HG02938 (cell line): ENCODE results near the gene CALML4.

Experiments used
- ATAC-seq: cut with Tn5 transposase; IDR thresholded peaks from one replicate; pipeline ENCODE4 v1.9.1; 2021; ENCODE audit warnings: mild to moderate bottlenecking, moderate library complexity; ENCODE audit not compliant: unreplicated experiment

The CALML4 gene

DNA sequence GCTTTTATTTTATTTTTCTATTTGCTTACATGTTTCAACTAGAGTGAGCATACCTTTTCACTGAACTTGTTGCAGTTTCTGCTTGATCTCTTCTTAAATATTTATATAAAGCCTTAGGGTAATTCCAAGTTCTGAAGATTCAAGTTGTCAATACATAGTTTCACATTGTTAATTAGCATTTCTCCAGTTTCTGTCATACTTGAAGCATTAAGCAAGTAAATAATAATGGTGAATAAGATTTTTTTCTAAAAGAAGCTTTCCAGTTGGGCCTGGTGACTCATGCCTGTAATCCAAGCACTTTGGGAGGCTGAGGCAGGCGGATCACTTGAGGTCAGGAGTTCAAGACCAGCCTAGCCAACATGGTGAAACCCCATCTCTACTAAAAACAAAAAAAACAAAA, 53.9 kb downstream of the CALML4 start:
- no peak for ATAC-seq

DNA sequence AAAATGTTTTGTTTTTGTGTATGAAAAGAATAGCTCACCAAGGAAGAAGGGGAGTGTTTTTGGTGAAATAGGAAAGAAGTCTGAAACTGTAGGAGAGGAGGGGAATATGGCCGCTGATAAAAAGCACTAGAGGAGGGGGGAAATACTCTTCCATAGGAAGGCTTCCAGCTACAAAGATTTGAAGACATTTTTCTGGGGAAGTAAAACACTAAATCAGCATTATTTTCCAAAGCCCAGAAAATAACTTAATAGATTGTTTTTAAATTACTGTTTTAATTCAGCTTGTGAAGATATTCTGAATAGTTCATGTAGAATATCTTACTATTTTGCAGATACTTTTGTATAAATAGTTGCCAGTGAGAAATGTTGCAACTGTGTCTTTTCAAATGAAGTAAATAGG, 54.9 kb downstream of the CALML4 start:
- no peak for ATAC-seq

DNA sequence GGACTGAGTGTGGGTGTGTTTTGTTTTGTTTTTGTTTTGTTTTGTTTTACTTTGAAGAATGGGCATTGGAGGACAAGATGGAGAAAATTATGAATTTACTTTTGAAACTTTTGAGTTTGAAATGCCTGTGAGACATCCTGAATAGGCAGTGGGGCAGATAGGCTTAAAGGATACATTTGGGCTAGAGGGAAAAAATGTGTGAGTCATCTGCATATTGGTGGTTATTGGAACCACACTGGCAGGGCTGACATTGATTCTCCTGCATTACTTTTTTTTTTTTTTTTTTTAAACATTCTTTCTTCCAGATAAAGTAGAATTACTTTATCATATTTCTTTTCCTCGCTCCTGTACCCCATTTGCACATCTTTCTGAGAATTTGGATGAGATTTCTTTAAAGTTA, 56.1 kb downstream of the CALML4 start:
- no peak for ATAC-seq

DNA sequence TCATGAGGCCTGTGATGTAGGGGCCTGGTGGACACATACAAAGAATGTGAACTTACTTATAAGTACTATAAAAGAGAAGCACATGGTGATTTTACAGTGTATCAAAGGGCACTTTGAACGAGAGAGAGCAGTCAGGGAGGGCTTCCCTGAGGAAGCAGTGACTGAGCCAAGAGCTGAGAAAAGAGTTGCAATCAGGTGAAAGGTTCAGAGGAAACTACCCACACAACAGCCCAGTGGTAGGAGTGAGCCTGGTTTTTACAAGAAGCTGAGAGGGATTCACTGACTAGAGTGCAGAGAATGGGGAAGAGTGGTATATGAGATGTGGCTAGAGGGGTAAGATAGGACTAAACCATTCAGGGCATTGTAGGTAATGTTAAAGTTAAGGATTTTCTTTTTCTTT, 57.1 kb downstream of the CALML4 start:
- ATAC-seq: no peak

DNA sequence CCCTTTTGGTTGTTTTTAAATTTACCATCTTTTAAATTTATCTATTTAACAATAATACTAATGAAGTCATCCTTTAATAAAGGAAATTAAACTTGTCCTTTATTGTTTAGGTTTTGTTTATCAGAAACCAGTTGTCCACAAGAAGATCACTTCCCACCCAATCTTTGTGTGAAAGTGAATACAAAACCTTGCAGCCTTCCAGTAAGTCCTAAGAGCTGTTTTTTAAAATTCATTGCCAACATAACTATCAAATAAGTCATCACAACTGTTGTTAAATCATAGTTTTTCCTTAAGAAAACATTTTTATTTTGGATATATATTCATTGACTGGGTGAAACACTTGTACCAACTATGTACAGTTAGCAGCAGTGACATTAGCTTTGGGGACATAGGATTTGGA, 59.4 kb downstream of the CALML4 start:
- no peak for ATAC-seq

DNA sequence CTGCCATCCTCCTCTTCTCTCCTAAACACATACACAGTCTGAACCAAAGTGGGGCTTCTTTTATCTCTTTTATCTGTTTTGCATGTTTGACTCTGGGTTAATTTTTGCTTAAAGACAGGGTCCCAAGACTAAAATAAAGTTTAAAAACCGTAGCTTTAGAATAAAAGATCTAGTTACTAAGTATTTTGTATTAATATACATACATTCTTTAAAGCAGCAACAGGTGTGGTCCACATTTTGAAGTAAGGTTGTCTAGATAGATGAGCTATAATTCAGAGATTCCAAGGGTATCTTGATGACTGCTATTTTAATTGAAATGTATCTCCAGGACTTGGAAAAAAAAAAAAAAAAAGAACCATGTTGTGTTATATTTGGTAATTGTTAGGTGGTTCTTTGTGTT, 61.3 kb downstream of the CALML4 start:
- ATAC-seq: no peak

DNA sequence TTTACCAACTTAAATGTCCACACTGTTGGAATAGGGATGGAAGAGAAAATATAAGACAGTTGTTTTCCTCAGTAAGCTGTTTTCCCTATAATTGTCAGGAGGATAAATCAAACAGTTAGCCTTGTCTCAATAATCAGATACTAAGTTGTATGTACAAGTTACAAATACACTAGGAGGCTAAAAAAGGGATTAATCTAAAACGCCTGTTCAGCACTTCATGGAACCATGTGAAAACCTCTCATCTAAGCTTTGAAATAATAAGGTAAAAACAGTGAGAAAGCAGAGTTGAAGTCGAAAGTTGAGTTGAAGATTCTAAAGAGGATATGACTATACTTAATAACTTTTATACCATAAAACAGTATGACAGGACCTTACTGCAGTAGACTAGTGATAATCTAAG, 62.0 kb downstream of the CALML4 start:
- ATAC-seq: no peak
